LoVo (cell line): ENCODE results near the gene GAB1.
A peak's percentile ranks its signal among the peaks of the same experiment; 100 is the strongest.

Source experiments
- DNase-seq: peaks from one replicate; pipeline ENCODE4 v3.0.0-alpha.2; 2016; ENCODE audit warnings: low spot score

The GAB1 gene

GRCh38 chr4:143417679-143418403 lies 81.2 kb downstream of the GAB1 start:
- no peak for DNase-seq

GRCh38 chr4:143420227-143420626 lies 83.6 kb downstream of the GAB1 start:
- DNase-seq = no peak

GRCh38 chr4:143421609-143422008 lies 84.9 kb downstream of the GAB1 start:
- DNase-seq = no peak

GRCh38 chr4:143424276-143424675 lies 87.6 kb downstream of the GAB1 start:
- no peak for DNase-seq

GRCh38 chr4:143431526-143432257 lies 95.0 kb downstream of the GAB1 start:
- DNase-seq = no peak

- no peak for DNase-seq
These were observed 95.5 kb downstream of the GAB1 start for GRCh38 chr4:143432258-143432591.

- DNase-seq = no peak
These were observed 96.6 kb downstream of the GAB1 start for GRCh38 chr4:143433231-143433630.

GRCh38 chr4:143435955-143436354 lies 99.3 kb downstream of the GAB1 start:
- DNase-seq = no peak

GRCh38 chr4:143437476-143437875 lies 100.8 kb downstream of the GAB1 start:
- no peak for DNase-seq

- no peak for DNase-seq
These were observed 101.3 kb downstream of the GAB1 start for GRCh38 chr4:143437937-143438336.

- DNase-seq = no peak
These were observed 102.0 kb downstream of the GAB1 start for GRCh38 chr4:143438710-143439109.

- no peak for DNase-seq
These were observed 104.4 kb downstream of the GAB1 start for GRCh38 chr4:143441109-143441508.

- no peak for DNase-seq
These were observed 105.0 kb downstream of the GAB1 start for GRCh38 chr4:143441678-143442077.

- no peak for DNase-seq
These were observed 107.1 kb downstream of the GAB1 start for GRCh38 chr4:143443728-143444127.

- DNase-seq = no peak
These were observed 114.5 kb downstream of the GAB1 start for GRCh38 chr4:143451186-143451585.

GRCh38 chr4:143455211-143455610 lies 118.5 kb downstream of the GAB1 start:
- no peak for DNase-seq

- DNase-seq = no peak
These were observed 122.3 kb downstream of the GAB1 start for GRCh38 chr4:143458966-143459365.

- no peak for DNase-seq
These were observed 136.9 kb downstream of the GAB1 start for GRCh38 chr4:143473334-143474126.

- DNase-seq = no peak
These were observed 140.8 kb downstream of the GAB1 start for GRCh38 chr4:143477487-143477886.

GRCh38 chr4:143481361-143481760 lies 144.7 kb downstream of the GAB1 start:
- no peak for DNase-seq

GRCh38 chr4:143482840-143483239 lies 146.2 kb downstream of the GAB1 start:
- DNase-seq = peak; percentile 37

- no peak for DNase-seq
These were observed 149.6 kb downstream of the GAB1 start for GRCh38 chr4:143486314-143486713.

GRCh38 chr4:143488687-143489086 lies 152.0 kb downstream of the GAB1 start:
- no peak for DNase-seq
